Ovary (tissue), 9 donors: Measurements from ENCODE around the gene MED31. TPM values are rescaled to one million over a fixed set of nuclear protein-coding genes. Genes with fewer than 3 reads are reported as not detected.
"Not testable (repeated sequence)": the region's sequence is repeated elsewhere in the genome, so short reads cannot be mapped to it uniquely, and the experiment has no call there.

Experiments
- DNase-seq, 5 donors: peaks; one replicate each; pipeline ENCODE4 v3.0.0-alpha.2; 2019 to 2020
- H3K27ac ChIP-seq, 2 donors: fragments of 200-600 bp; one replicate each; pipeline versions ENCODE4 v1.5.1 to v1.8.0; 2019 to 2022
- H3K27me3 ChIP-seq: fragments of 200-600 bp; one replicate; pipeline ENCODE4 v1.8.0; 2022
- H3K36me3 ChIP-seq: fragments of 200-600 bp; sonication (generic); one replicate; pipeline ENCODE4 v1.5.1; 2019
- H3K4me1 ChIP-seq: one replicate; pipeline ENCODE4 v1.8.1; 2013; ENCODE audit warnings: mild to moderate bottlenecking, moderate library complexity; ENCODE audit not compliant: insufficient read depth
- H3K4me3 ChIP-seq: fragments of 200-600 bp; sonication (generic); one replicate; pipeline ENCODE4 v1.5.1; 2017
- H3K9me3 ChIP-seq, 2 donors: fragments of 200-600 bp in 1 of 2; sonication (generic) in 1 of 2; one replicate each; pipeline versions ENCODE4 v1.5.1 to v1.8.1; 2013 to 2019; ENCODE audit warnings: mild to moderate bottlenecking in 1 of 2, moderate library complexity in 1 of 2
- CTCF ChIP-seq, 3 donors: fragments of 450-650 bp in 2 of 3; fragments of 200-600 bp in 1 of 3; IDR thresholded peaks; one replicate each; pipeline versions ENCODE4 v1.5.1 to v1.8.0; 2016 to 2022; ENCODE audit warnings: antibody characterized with exemption in 3 of 3, mild to moderate bottlenecking in 1 of 3
- EP300 ChIP-seq: sonication (generic); formaldehyde crosslinking; IDR thresholded peaks from one replicate; pipeline ENCODE4 v1.6.1; 2017; ENCODE audit warnings: antibody characterized with exemption
- POLR2A ChIP-seq: fragments of 450-650 bp; IDR thresholded peaks from one replicate; pipeline ENCODE4 v1.6.1; 2017; ENCODE audit warnings: antibody characterized with exemption, mild to moderate bottlenecking, moderate library complexity
- WGBS, 3 donors: extraction: QIAGEN DNeasy Blood & Tissue Kit in 1 of 3; methylation state at CpG; one replicate each; pipeline versions ENCODE4 v1.1.5 to v1.1.7; 2013 to 2017; 5-methylcytosine and 5-hydroxymethylcytosine counted together
- intact Hi-C, 4 donors: fragments of 100-400 bp; cut with DNase I; formaldehyde crosslinking; loops; one replicate each; pipeline versions ENCODE4 v1.11.0 to v1.15.1; 2022 to 2023
- polyA plus RNA-seq, 2 donors: library from polyadenylated mRNA; stranded (reverse); fragments of 200-250 nt in 1 of 2; fragments of 350-450 nt in 1 of 2; fragmentation: Illumina TruSeq in 1 of 2; extraction: RNeasy Lipid Tissue Mini Kit (QIAGEN cat#74804) in 1 of 2; gene quantifications; one replicate each; pipeline ENCODE4 v1.2.3, GENCODE V29; 2013 to 2014
- total RNA-seq, 7 donors: library from RNA; depleted of rRNA in 2 of 7; stranded (reverse); fragments of >200 nt in 2 of 7; fragmentation: NEBNext Ultra II Directional in 3 of 7; extraction: Animal tissue kit (Norgen Biotek cat#: 25700) in 3 of 7; gene quantifications; one replicate each; pipeline versions ENCODE4 v1.1.0 to v1.2.4, GENCODE V29; 2016 to 2023
- donor health status: DM: no; HTN: no; CAD: no; lungs with moderate emphysema.
- donor health status: DM: no; HTN: no; CAD: no.
- donor health status: Bipolar disorder and iron deficiency.
- donor health status: DM: yes; HTN: yes; CAD: no.
- donor health status: DM: no; HTN: no; CAD: no.
- donor health status: DM: yes; HTN: yes; CAD: no.

The MED31 gene
- total and polyA plus RNA-seq, 9 donors: 15.0 to 21.9 (median 17.1) TPM

- no peak overlapping the region for H3K27ac ChIP-seq
- no peak for DNase-seq
- intact Hi-C loops: loop anchor here in 1 of 4 donors (10.0 kb wide), 1 partner anchor 98 kb away; no protein-coding TSS in a partner anchor
- WGBS, 3 donors: 85 to 100% (median 88%) methylated on average over 5 of the region's 5 CpGs
- H3K27me3 ChIP-seq: no peaks in the 10 kb centered on the region
- no peaks in the 10 kb centered on the region for H3K4me1 ChIP-seq
- TF ChIP-seq CTCF (IDR thresholded peaks at IDR 0.05): no peak
- no peak for TF ChIP-seq EP300
- TF ChIP-seq POLR2A: no peak
- no peaks in the 10 kb centered on the region for H3K36me3 ChIP-seq
- H3K4me3 ChIP-seq: no peak overlapping the region
- no peaks in the 10 kb centered on the region for H3K9me3 ChIP-seq
Measured at GRCh38 chr17:6696906-6697305, 45.5 kb upstream of the MED31 start.

- intact Hi-C loops: loop anchor here in 1 of 4 donors (10.0 kb wide), 1 partner anchor 99 kb away; no protein-coding TSS in a partner anchor
- Histone ChIP-seq H3K36me3 (no peaks in the 10 kb centered on the region), H3K4me3 (no peak overlapping the region), H3K9me3 (no peaks in the 10 kb centered on the region), H3K4me1 (no peaks in the 10 kb centered on the region), H3K27me3 (no peaks in the 10 kb centered on the region), H3K27ac (no peak overlapping the region)
- DNase-seq: no peak
- TF ChIP-seq EP300 (no peak), CTCF (IDR thresholded peaks at IDR 0.05) (no peak), POLR2A (no peak)
- 85 to 88% (median 86%) methylated on average over 13 of the region's 13 CpGs for WGBS, 3 donors
Measured at GRCh38 chr17:6695565-6695964, 44.2 kb upstream of the MED31 start.

- H3K4me3 ChIP-seq: no peak overlapping the region
- H3K27ac ChIP-seq: no peak overlapping the region
- no peak for TF ChIP-seq EP300
- TF ChIP-seq POLR2A: no peak
- TF ChIP-seq CTCF (IDR thresholded peaks at IDR 0.05): no peak
- WGBS, 3 donors: 88 to 93% (median 91%) methylated on average over 2 of the region's 2 CpGs
- intact Hi-C loops: loop anchor here in 1 of 4 donors (10.0 kb wide), 1 partner anchor 100 kb away; no protein-coding TSS in a partner anchor
- no peaks in the 10 kb centered on the region for H3K27me3 ChIP-seq
- H3K36me3 ChIP-seq: no peaks in the 10 kb centered on the region
- DNase-seq: no peak
- no peaks in the 10 kb centered on the region for H3K9me3 ChIP-seq
- H3K4me1 ChIP-seq: no peaks in the 10 kb centered on the region
Measured at GRCh38 chr17:6695051-6695450, 43.6 kb upstream of the MED31 start.

GRCh38 chr17:6691958-6692357, 40.6 kb upstream of the MED31 start:
- H3K27ac ChIP-seq, H3K4me3 ChIP-seq, H3K36me3 ChIP-seq, H3K9me3 ChIP-seq, DNase-seq, H3K27me3 ChIP-seq, H3K4me1 ChIP-seq: not testable (repeated sequence)
- 71 to 74% (median 72%) methylated on average over 6 of the region's 6 CpGs for WGBS, 3 donors
- intact Hi-C loops: loop anchor here in 1 of 4 donors (10.0 kb wide), 1 partner anchor 103 kb away; no protein-coding TSS in a partner anchor

GRCh38 chr17:6691546-6691945, 40.1 kb upstream of the MED31 start:
- intact Hi-C loops: loop anchor here in 1 of 4 donors (10.0 kb wide), 1 partner anchor 103 kb away; no protein-coding TSS in a partner anchor
- no peak for DNase-seq
- WGBS, 3 donors: 69 to 83% (median 69%) methylated on average over 3 of the region's 3 CpGs
- Histone ChIP-seq H3K36me3 (no peaks in the 10 kb centered on the region), H3K9me3 (no peaks in the 10 kb centered on the region), H3K4me1 (no peaks in the 10 kb centered on the region), H3K27ac (no peak overlapping the region), H3K27me3 (no peaks in the 10 kb centered on the region), H3K4me3 (no peak overlapping the region)
- TF ChIP-seq CTCF (IDR thresholded peaks at IDR 0.05): no peak
- TF ChIP-seq EP300: no peak
- TF ChIP-seq POLR2A: no peak
